Mucosa of descending colon (tissue), 3 donors: ENCODE measurements around the gene FER. TPM values are rescaled to one million over a fixed set of nuclear protein-coding genes. Genes with fewer than 3 reads are reported as not detected.

ENCODE experiments used
- ATAC-seq: fragments of 200-7000 bp; cut with Tn5 transposase; one replicate; pipeline ENCODE4 v1.9.1; 2020; ENCODE audit warnings: mild to moderate bottlenecking, moderate library complexity
- DNase-seq, 3 donors: peaks; one replicate each; pipeline ENCODE4 v3.0.0-alpha.2; 2020
- H3K36me3 ChIP-seq: fragments of 200-600 bp; one replicate; pipeline ENCODE4 v1.8.0; 2021; ENCODE audit warnings: low read depth, mild to moderate bottlenecking
- H3K4me1 ChIP-seq: fragments of 200-600 bp; one replicate; pipeline ENCODE4 v1.8.0; 2021; ENCODE audit warnings: low read depth, mild to moderate bottlenecking
- H3K4me3 ChIP-seq: fragments of 200-600 bp; one replicate; pipeline ENCODE4 v1.8.0; 2021; ENCODE audit warnings: mild to moderate bottlenecking
- H3K9me3 ChIP-seq: fragments of 200-600 bp; one replicate; pipeline ENCODE4 v1.8.0; 2021; ENCODE audit warnings: mild to moderate bottlenecking
- intact Hi-C, 2 donors: fragments of 100-400 bp; cut with DNase I in 1 of 2; cut with micrococcal nuclease in 1 of 2; formaldehyde crosslinking; loops; one replicate each; pipeline versions ENCODE4 v1.11.0 to v1.11.1; 2022; cut with DNase I, micrococcal nuclease
- total RNA-seq, 3 donors: library from RNA; stranded (reverse); fragmentation: NEBNext Ultra II Directional in 2 of 3; extraction: Animal tissue kit (Norgen Biotek cat#: 25700) in 2 of 3; gene quantifications; one replicate each; pipeline versions ENCODE4 v1.2.1 to v1.2.4, GENCODE V29; 2021 to 2023
- TF ChIP-seq, protein P1 (sequence below): fragments of 200-600 bp; IDR thresholded peaks from one replicate; pipeline ENCODE4 v1.8.0; 2022; ENCODE audit warnings: antibody characterized with exemption, mild to moderate bottlenecking
- donor health status: DM: no; HTN: no; CAD: no; lungs with moderate emphysema.
- donor health status: DM: no; HTN: no; CAD: no.
- donor health status: DM: no; HTN: yes; CAD: no.

FER gene
- total RNA-seq, 3 donors from 2014 or later = 12.8 to 44.0 (median 13.6) TPM

DNA sequence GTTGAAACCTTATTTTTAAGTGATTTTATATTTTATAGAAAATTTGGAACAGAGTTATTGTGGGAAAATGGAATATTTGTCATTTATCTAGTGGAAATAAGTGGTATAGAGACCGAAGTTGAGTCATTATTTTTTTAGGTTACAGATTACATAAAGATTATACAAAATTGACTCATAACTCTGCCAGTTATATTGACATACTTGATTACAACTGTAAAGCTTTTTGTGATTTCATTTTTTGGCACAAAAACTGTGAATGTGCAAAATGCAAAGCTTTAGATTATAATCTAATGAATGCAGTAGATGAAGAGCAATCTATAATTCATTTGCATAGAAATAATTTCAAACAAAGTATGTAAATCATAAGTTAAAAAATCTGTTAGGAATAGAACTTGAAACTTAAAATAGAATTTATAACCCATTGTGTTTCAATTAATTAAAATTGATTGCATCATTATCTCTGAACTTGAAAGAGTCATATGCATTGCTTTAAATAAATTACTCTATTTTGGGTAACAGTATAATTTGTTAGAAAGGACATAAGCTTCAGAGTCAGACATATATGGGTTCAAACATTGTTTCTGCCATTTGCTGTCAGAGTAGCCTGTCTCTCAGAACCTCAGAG lies 280.4 kb downstream of the FER start:
- intact Hi-C loops = no loop called here
- Histone ChIP-seq H3K36me3 (no peaks in the 10 kb centered on the region), H3K4me1 (no peaks in the 10 kb centered on the region), H3K9me3 (no peaks in the 10 kb centered on the region), H3K4me3 (no peak overlapping the region)
- TF ChIP-seq, protein P1, sequence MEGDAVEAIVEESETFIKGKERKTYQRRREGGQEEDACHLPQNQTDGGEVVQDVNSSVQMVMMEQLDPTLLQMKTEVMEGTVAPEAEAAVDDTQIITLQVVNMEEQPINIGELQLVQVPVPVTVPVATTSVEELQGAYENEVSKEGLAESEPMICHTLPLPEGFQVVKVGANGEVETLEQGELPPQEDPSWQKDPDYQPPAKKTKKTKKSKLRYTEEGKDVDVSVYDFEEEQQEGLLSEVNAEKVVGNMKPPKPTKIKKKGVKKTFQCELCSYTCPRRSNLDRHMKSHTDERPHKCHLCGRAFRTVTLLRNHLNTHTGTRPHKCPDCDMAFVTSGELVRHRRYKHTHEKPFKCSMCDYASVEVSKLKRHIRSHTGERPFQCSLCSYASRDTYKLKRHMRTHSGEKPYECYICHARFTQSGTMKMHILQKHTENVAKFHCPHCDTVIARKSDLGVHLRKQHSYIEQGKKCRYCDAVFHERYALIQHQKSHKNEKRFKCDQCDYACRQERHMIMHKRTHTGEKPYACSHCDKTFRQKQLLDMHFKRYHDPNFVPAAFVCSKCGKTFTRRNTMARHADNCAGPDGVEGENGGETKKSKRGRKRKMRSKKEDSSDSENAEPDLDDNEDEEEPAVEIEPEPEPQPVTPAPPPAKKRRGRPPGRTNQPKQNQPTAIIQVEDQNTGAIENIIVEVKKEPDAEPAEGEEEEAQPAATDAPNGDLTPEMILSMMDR = no peak
- DNase-seq = no peak
- no peak for ATAC-seq

DNA sequence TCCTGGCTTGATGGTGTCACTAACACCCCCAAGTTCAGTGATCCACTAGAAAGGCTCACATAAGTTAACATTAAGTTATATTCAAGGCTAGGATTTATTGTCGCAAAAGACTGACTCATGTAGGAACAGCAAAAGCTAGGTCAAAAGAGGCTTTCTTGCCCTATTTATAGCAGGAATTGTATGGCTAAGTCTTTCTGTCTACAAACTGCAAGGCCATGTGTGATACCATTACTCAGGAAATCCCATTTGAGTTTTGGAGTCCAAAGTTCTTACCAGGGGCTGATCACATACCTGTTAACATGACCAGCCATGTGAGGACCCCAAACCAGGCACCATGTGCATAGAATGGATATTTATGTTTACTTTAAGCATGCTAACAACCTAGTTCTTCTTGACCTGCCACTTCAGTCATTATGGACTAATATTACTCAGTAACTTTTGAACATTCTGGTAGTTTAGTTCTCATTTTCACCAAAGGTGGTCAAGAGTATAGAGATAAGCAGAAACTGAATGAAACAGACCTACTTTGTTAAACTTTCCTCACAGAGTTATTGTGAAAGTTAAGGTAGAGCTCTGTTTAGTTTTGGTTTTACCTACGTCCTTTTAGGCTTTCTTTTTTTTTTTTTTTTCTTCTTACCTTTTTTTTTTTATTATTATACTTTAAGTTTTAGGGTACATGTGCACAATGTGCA lies 281.1 kb downstream of the FER start:
- Histone ChIP-seq H3K4me3 (no peak overlapping the region), H3K9me3 (no peaks in the 10 kb centered on the region), H3K36me3 (no peaks in the 10 kb centered on the region), H3K4me1 (no peaks in the 10 kb centered on the region)
- ATAC-seq = no peak
- intact Hi-C loops = no loop called here
- DNase-seq = no peak
- TF ChIP-seq, protein P1 = no peak

- no peaks in the 10 kb centered on the region for H3K36me3 ChIP-seq
- no peak for DNase-seq
- no peaks in the 10 kb centered on the region for H3K9me3 ChIP-seq
- intact Hi-C loops = no loop called here
- ATAC-seq = no peak
- H3K4me3 ChIP-seq = no peak overlapping the region
- TF ChIP-seq, protein P1 = no peak
- H3K4me1 ChIP-seq = no peaks in the 10 kb centered on the region
Observed at GRCh38 chr5:109029847-109030246, 282.1 kb downstream of the FER start.

DNA sequence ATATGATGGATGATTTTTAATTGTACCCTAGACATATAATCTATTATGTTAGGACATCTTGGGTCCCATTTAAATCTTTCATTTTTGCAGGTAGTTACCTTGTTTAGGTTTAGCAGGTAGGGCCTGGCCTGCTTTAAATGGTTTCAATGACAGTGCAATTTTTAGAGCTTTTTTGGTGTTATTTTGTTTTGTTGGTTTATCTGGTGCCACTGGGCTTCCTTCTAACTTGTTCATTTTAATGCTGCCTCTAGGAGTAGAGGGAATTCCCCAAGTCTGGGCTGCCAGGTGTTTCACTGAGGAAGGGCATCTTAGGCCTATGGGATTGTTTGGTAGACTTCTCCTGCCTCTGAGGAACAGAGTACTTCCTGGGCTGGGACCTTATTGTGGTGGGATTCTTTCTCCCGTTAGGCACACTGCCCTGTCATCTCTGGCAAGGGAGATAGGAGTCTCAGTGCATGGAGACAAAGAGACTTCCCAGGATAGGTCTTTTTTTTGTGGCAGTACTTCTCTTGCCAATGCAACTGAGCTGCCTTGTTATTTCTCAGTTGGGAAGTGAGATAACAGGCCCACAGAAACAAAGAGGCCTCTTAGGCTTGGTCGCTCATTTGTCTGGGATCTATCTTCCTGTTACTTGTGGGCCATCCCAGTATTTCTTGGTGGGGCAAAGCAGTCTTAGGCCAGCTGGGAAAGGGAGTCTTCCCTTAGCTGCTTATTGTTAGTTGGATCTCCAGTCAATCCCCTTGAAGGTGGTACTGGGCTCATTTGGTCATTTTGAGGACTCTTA lies 282.9 kb downstream of the FER start:
- ATAC-seq = no peak
- intact Hi-C loops = no loop called here
- TF ChIP-seq, protein P1 = no peak
- Histone ChIP-seq H3K4me1 (no peaks in the 10 kb centered on the region), H3K9me3 (no peaks in the 10 kb centered on the region), H3K4me3 (no peak overlapping the region), H3K36me3 (no peaks in the 10 kb centered on the region)
- no peak for DNase-seq

GRCh38 chr5:109034306-109034705 lies 286.6 kb downstream of the FER start:
- Histone ChIP-seq H3K4me1 (no peaks in the 10 kb centered on the region), H3K4me3 (no peak overlapping the region), H3K36me3 (no peaks in the 10 kb centered on the region), H3K9me3 (no peaks in the 10 kb centered on the region)
- no peak for ATAC-seq
- DNase-seq = no peak
- TF ChIP-seq, protein P1 = no peak
- intact Hi-C loops = no loop called here
